GM12878 (cell line): ENCODE results near the gene POU2AF1. TPM values are rescaled to one million over a fixed set of nuclear protein-coding genes. Genes with fewer than 3 reads are reported as not detected.

Experiments used
- ATAC-seq: fragments of 200-7000 bp; cut with Tn5 transposase; 3 replicates; pipeline ENCODE4 v1.9.1; 2020; ENCODE audit warnings: mild to moderate bottlenecking, moderate library complexity
- BruUV-seq: library from RNA; stranded (reverse); fragments of 400-500 nt; replicated peaks from 2 replicates; lab custom pipeline; 2021; lab: Mats Ljungman, UMichigan
- CTCF ChIA-PET: fragments of 300-600 bp; sonication (Branson Sonifier 250); formaldehyde crosslinking; extraction: SDS; loops from one replicate; lab custom pipeline; 2021; ENCODE audit warnings: inconsistent platforms; lab: Yijun Ruan, JAX
- POLR2A ChIA-PET: fragments of 350-600 bp; formaldehyde crosslinking; extraction: SDS; loops from one replicate; lab custom pipeline; 2021; ENCODE audit warnings: inconsistent platforms; lab: Charles Lee
- RAD21 ChIA-PET: fragments of 300-600 bp; sonication (Branson Sonifier 250); formaldehyde crosslinking; loops from one replicate; lab custom pipeline; 2023; ENCODE audit warnings: antibody characterized with exemption; ENCODE audit not compliant: unreplicated experiment; lab: Charles Lee
- SMC1A ChIA-PET: fragments of 300-600 bp; sonication (Branson Sonifier 250); formaldehyde crosslinking; loops from one replicate; lab custom pipeline; 2023; ENCODE audit not compliant: unreplicated experiment, uncharacterized antibody; lab: Charles Lee
- DNase-seq: peaks from one replicate; pipeline ENCODE4 v3.0.0-alpha.2; 2011; ENCODE audit warnings: low read depth, low spot score
- FAIRE-seq: peaks from 3 replicates; lab custom pipeline; 2011; peaks lifted over from hg19 to GRCh38; lab: Jason Lieb, UNC
- H2AFZ ChIP-seq: 2 replicates; pipeline ENCODE4 v1.6.0; 2011; ENCODE audit warnings: low read depth, low read length, control low read depth; ENCODE audit not compliant: control insufficient read depth
- H3K27ac ChIP-seq: 2 replicates; pipeline ENCODE4 v1.5.1; 2011; ENCODE audit warnings: control low read depth; ENCODE audit not compliant: control insufficient read depth, insufficient read depth
- H3K27me3 ChIP-seq, 2 experiments: replicated peaks in 1 of 2; 2 replicates each; pipeline versions ENCODE4 v1.6.0 to v1.6.1; 2011; ENCODE audit warnings: low read length in 1 of 2; ENCODE audit not compliant: control insufficient read depth in 2 of 2, insufficient read depth in 2 of 2
- H3K36me3 ChIP-seq, 2 experiments: 2 replicates each; pipeline ENCODE4 v1.5.1; 2011; ENCODE audit warnings: low read length in 1 of 2; ENCODE audit not compliant: control insufficient read depth in 2 of 2, insufficient read depth in 2 of 2
- H3K4me1 ChIP-seq: 2 replicates; pipeline ENCODE4 v1.6.1; 2011; ENCODE audit warnings: mild to moderate bottlenecking, low read length, moderate library complexity, mixed read lengths; ENCODE audit not compliant: control insufficient read depth, insufficient read depth
- H3K4me2 ChIP-seq: 2 replicates; pipeline ENCODE4 v1.6.0; 2011; ENCODE audit warnings: control low read depth; ENCODE audit not compliant: control insufficient read depth, insufficient read depth
- H3K4me3 ChIP-seq: fragments of 200-600 bp; sonication (generic); 2 replicates; pipeline ENCODE4 v1.5.1; 2016
- H3K79me2 ChIP-seq: 2 replicates; pipeline ENCODE4 v1.6.0; 2011; ENCODE audit warnings: low read length; ENCODE audit not compliant: control insufficient read depth, insufficient read depth
- H3K9ac ChIP-seq: 2 replicates; pipeline ENCODE4 v1.8.0; 2011; ENCODE audit warnings: low read length, control low read depth, mixed read lengths; ENCODE audit not compliant: control insufficient read depth, insufficient read depth
- H3K9me3 ChIP-seq: replicated peaks from 3 replicates; pipeline ENCODE4 v1.5.1; 2011; ENCODE audit warnings: mild to moderate bottlenecking, low read length; ENCODE audit not compliant: control insufficient read depth, insufficient read depth
- H4K20me1 ChIP-seq: 2 replicates; pipeline ENCODE4 v1.6.0; 2011; ENCODE audit not compliant: control insufficient read depth, insufficient read depth
- BCL11A ChIP-seq: IDR thresholded peaks from 2 replicates; pipeline ENCODE4 v1.6.1; 2011; ENCODE audit warnings: low read depth, low read length
- BCLAF1 ChIP-seq: fragments of 450-650 bp; IDR thresholded peaks from 2 replicates; pipeline ENCODE4 v1.6.1; 2017; ENCODE audit warnings: antibody characterized with exemption, mild to moderate bottlenecking, moderate library complexity
- CBFB ChIP-seq: IDR thresholded peaks from 2 replicates; pipeline ENCODE4 v1.6.1; 2016; ENCODE audit warnings: antibody characterized with exemption, low read depth
- EP300 ChIP-seq, 2 experiments: fragments of 150-350 bp in 1 of 2; IDR thresholded peaks; 2 replicates each; pipeline ENCODE4 v1.6.1; 2011 to 2012; ENCODE audit warnings: low read depth in 2 of 2, low read length in 2 of 2, borderline replicate concordance in 1 of 2, improper control_type of control experiment in 1 of 2, inconsistent platforms in 1 of 2; ENCODE audit not compliant: control insufficient read depth in 1 of 2
- HDAC6 ChIP-seq: fragments of 200-600 bp; sonication (generic); IDR thresholded peaks from one replicate; pipeline ENCODE4 v1.8.0; 2017; ENCODE audit warnings: antibody characterized with exemption; ENCODE audit not compliant: unreplicated experiment
- HDGF ChIP-seq: fragments of 450-650 bp; IDR thresholded peaks from 2 replicates; pipeline ENCODE4 v1.6.1; 2016; ENCODE audit warnings: antibody characterized with exemption
- IKZF1 ChIP-seq: fragments of 450-650 bp; conservative IDR thresholded peaks from 2 replicates; pipeline ENCODE4 v1.6.1; 2017; ENCODE audit warnings: antibody characterized with exemption, mild to moderate bottlenecking
- LARP7 ChIP-seq: fragments of 450-650 bp; IDR thresholded peaks from 2 replicates; pipeline ENCODE4 v1.6.1; 2017; ENCODE audit warnings: mild to moderate bottlenecking
- MAX ChIP-seq: IDR thresholded peaks from 2 replicates; pipeline ENCODE4 v1.6.1; 2012; ENCODE audit warnings: low read depth, low read length, improper control_type of control experiment
- POLR2AphosphoS2 ChIP-seq: IDR thresholded peaks from 2 replicates; pipeline ENCODE4 v1.6.1; 2011; ENCODE audit warnings: low read depth, mild to moderate bottlenecking, low read length, improper control_type of control experiment, moderate library complexity
- RELA ChIP-seq: fragments of 450-650 bp; IDR thresholded peaks from 2 replicates; pipeline ENCODE4 v1.8.0; 2014; ENCODE audit warnings: borderline replicate concordance; ENCODE audit not compliant: partially characterized antibody
- RUNX3 ChIP-seq: IDR thresholded peaks from 2 replicates; pipeline ENCODE4 v1.6.1; 2012; ENCODE audit warnings: low read length, inconsistent platforms
- SREBF2 ChIP-seq: IDR thresholded peaks from 2 replicates; pipeline ENCODE4 v1.6.1; 2012; ENCODE audit warnings: mild to moderate bottlenecking, low read length
- TBL1XR1 ChIP-seq: IDR thresholded peaks from 2 replicates; pipeline ENCODE4 v1.6.1; 2012; ENCODE audit warnings: low read depth, low read length, improper control_type of control experiment
- ZBTB40 ChIP-seq: fragments of 450-650 bp; IDR thresholded peaks from 2 replicates; pipeline ENCODE4 v1.6.1; 2016; ENCODE audit warnings: mild to moderate bottlenecking, moderate library complexity, borderline replicate concordance
- ZNF24 ChIP-seq: fragments of 450-650 bp; IDR thresholded peaks from 2 replicates; pipeline ENCODE4 v1.6.1; 2017; ENCODE audit warnings: antibody characterized with exemption, mild to moderate bottlenecking
- WGBS: methylation state at CpG from one replicate; pipeline ENCODE4 v1.1.6; 2016; ENCODE audit warnings: low lambda C conversion rate; ENCODE audit not compliant: insufficient replicate concordance, insufficient coverage; ENCODE audit errors: missing lambda C conversion rate; 5-methylcytosine and 5-hydroxymethylcytosine counted together
- in situ Hi-C: fragments of 300-500 bp; cut with MboI; formaldehyde crosslinking; loops from 9 replicates; pipeline ENCODE4 v1.14.3; 2018; ENCODE audit warnings: mixed read lengths
- intact Hi-C: fragments of 100-400 bp; cut with micrococcal nuclease; formaldehyde crosslinking; loops from one replicate; pipeline ENCODE4 v1.14.2; 2022; ENCODE audit not compliant: unreplicated experiment
- polyA plus RNA-seq, 11 experiments: library from polyadenylated mRNA; depleted of rRNA in 4 of 11; unstranded in 6 of 11; stranded (reverse) in 5 of 11; fragments of >200 nt; fragmentation: Nextera tagmentation in 4 of 11; fragmentation: Illumina TruSeq in 1 of 11; extraction: Ambion mirVana in 4 of 11; extraction: Trizol in 1 of 11; gene quantifications; 1 replicate in 1 of 11; 2 replicates in 10 of 11; pipeline versions ENCODE4 v1.2.1 to v1.2.3, GENCODE V29; 2011 to 2016; ENCODE audit warnings: inconsistent platforms in 2 of 11, missing spikeins in 2 of 11, low read depth in 1 of 11
- total RNA-seq, 4 experiments: library from RNA; depleted of rRNA in 3 of 4; stranded (reverse); fragments of >200 nt in 3 of 4; fragmentation: Illumina TruSeq in 1 of 4; extraction: Trizol in 1 of 4; gene quantifications; 2 replicates each; pipeline versions ENCODE4 v1.2.1 to v1.2.3, GENCODE V29; 2013 to 2021

Gene POU2AF1
- total and polyA plus RNA-seq, 10 of the 15 experiments (the other 5 are each of a cell fraction or from before 2014, with no cell fraction given): 13.1 to 169 (median 75.5) TPM

GRCh38 chr11:111417766-111418435 is 38.8 kb upstream of the POU2AF1 start:
- Histone ChIP-seq H3K27me3 (no peaks in the 10 kb centered on the region), H3K27ac (peak overlapping the region; percentile 98), H3K9me3 (no peaks in the 10 kb centered on the region; the same call in 2 of the 3 replicates), H2AFZ (no peak overlapping the region), H3K4me1 (peaks cover 81% of the 10 kb centered on the region), H3K4me3 (peak overlapping the region; percentile 29; the same call in 1 of the 2 replicates), H3K36me3 (no peaks in the 10 kb centered on the region; a peak in 1 of 4 replicates), H3K79me2 (peaks cover 15% of the 10 kb centered on the region), H3K9ac (peak overlapping the region; percentile 72), H4K20me1 (no peaks in the 10 kb centered on the region), H3K4me2 (peak overlapping the region; percentile 85)
- ChIA-PET SMC1A (interaction anchor here (1.0 to 29.3 kb wide), 17 partner anchors 10 to 1418 kb away, joined by 3 to 972 read pairs (median 6); partner anchors contain the start of genes FDX1 and POU2AF1), POLR2A (interaction anchor here (0.7 to 16.5 kb wide), 14 partner anchors 9 to 978 kb away, joined by 3 to 415 read pairs (median 4); partner anchors contain the start of gene POU2AF1), CTCF (interaction anchor here (0.5 to 18.2 kb wide), 13 partner anchors 8 to 500 kb away, joined by 3 to 680 read pairs (median 7); partner anchors contain the start of gene POU2AF1), RAD21 (interaction anchor here (0.8 to 19.6 kb wide), 15 partner anchors 8 to 135 kb away, joined by 3 to 657 read pairs (median 12); partner anchors contain the start of gene POU2AF1)
- FAIRE-seq (peak; percentile 7), ATAC-seq (peak; percentile 58), DNase-seq (peak; percentile 96)
- WGBS: 3% methylated on average over 10 of the region's 10 CpGs
- in situ Hi-C loops (loop anchor here (5.0 kb wide), 1 partner anchor 51 kb away; no protein-coding TSS in a partner anchor), intact Hi-C loops (loop anchor here (1.0 to 5.0 kb wide), 3 partner anchors 39 to 1071 kb away; partner anchors contain the start of gene POU2AF1)
- BruUV-seq: no TSS peak
- TF ChIP-seq HDGF (no peak), EP300 (IDR thresholded peaks at IDR 0.05; ENCODE audit: borderline replicate concordance in 1 of 2, control insufficient read depth in 1 of 2, low read depth in 2 of 2, low read length in 2 of 2) (peak; percentile 94), CBFB (peak; percentile 25; the same call in 1 of the 2 replicates), POLR2AphosphoS2 (no peak), BCL11A (0 out of 2 replicates have a peak, but pooled peaks have one; percentile 45), SREBF2 (no peak), ZBTB40 (no peak), LARP7 (no peak; the same call in 1 of the 2 replicates), BCLAF1 (no peak), ZNF24 (peak; percentile 66; the same call in 1 of the 2 replicates), HDAC6 (no peak), TBL1XR1 (0 out of 2 replicates have a peak, but pooled peaks have one; percentile 38), MAX (peak; percentile 98), RELA (peak; percentile 98), IKZF1 (peak; percentile 89), RUNX3 (no peak)
